Adrenal gland (tissue), 5 donors: ENCODE results near the gene NPAS3.

Experiments
- CTCF ChIP-seq, 6 experiments: fragments of 450-650 bp in 4 of 6; fragments of 200-600 bp in 2 of 6; sonication (generic) in 1 of 6; IDR thresholded peaks; 1 replicate in 5 of 6; 2 replicates in 1 of 6; pipeline versions ENCODE4 v1.5.1 to v1.8.0; 2016 to 2021; ENCODE audit warnings: antibody characterized with exemption in 6 of 6, mild to moderate bottlenecking in 2 of 6, moderate library complexity in 1 of 6
- POLR2A ChIP-seq, 2 donors: fragments of 450-650 bp; IDR thresholded peaks; one replicate each; pipeline ENCODE4 v1.6.1; 2017; ENCODE audit warnings: antibody characterized with exemption in 2 of 2, mild to moderate bottlenecking in 2 of 2, moderate library complexity in 1 of 2
- donor health status: DM: no; HTN: no; CAD: no.

DNA sequence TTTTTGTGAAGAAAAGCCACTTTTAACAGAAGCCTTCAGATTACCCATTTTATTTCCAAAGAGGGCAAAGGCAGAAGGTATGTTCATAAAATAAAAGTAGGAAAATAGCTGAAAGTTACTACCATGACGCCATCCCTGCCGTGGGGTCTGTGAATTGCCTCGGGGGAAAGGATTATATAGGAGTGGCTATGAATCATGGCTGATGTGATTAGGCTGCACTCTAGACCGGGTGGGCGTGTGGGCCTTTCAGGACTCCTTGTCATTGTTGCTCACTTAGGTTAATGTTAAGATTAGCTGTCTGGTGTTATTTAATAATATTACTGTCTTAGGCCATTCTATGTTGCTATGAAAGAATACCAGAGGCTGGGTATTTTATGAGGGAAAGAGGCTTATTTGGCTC, 816.7 kb downstream of the NPAS3 start:
- TF ChIP-seq CTCF (IDR thresholded peaks at IDR 0.05) = no peak
- TF ChIP-seq POLR2A (IDR thresholded peaks at IDR 0.05) = no peak
